A673 (cell line): Measurements from ENCODE around the gene SLAMF8. TPM values are rescaled to one million over a fixed set of nuclear protein-coding genes. Genes with fewer than 3 reads are reported as not detected.

Source experiments
- BruUV-seq: library from RNA; stranded (reverse); fragments of 400-500 nt; replicated peaks from 2 replicates; lab custom pipeline; 2021; lab: Mats Ljungman, UMichigan
- CTCF ChIA-PET: fragments of 300-600 bp; sonication (Branson Sonifier 250); formaldehyde crosslinking; loops from one replicate; lab custom pipeline; 2022; ENCODE audit warnings: antibody characterized with exemption; lab: Charles Lee
- POLR2A ChIA-PET: fragments of 300-600 bp; sonication (Branson Sonifier 250); formaldehyde crosslinking; loops from one replicate; lab custom pipeline; 2022; ENCODE audit warnings: antibody characterized with exemption; ENCODE audit not compliant: low non-redundant PET; lab: Charles Lee
- DNase-seq: peaks from one replicate; pipeline ENCODE4 v3.0.0-alpha.2; 2015; ENCODE audit warnings: low spot score
- H3K27ac ChIP-seq: fragments of 200-600 bp; sonication (generic); 2 replicates; pipeline ENCODE4 v1.5.1; 2016; ENCODE audit warnings: mixed run types, low read depth, mild to moderate bottlenecking, mixed read lengths, antibody characterized with exemption, low read length; ENCODE audit not compliant: poor library complexity, severe bottlenecking
- H3K27me3 ChIP-seq: fragments of 200-600 bp; sonication (generic); replicated peaks from 2 replicates; pipeline ENCODE4 v1.6.1; 2017; ENCODE audit warnings: mixed run types, low read depth, mild to moderate bottlenecking, mixed read lengths, antibody characterized with exemption, low read length; ENCODE audit not compliant: insufficient read depth, poor library complexity
- H3K36me3 ChIP-seq: fragments of 200-600 bp; sonication (generic); 2 replicates; pipeline ENCODE4 v1.6.1; 2016; ENCODE audit warnings: mixed run types, mild to moderate bottlenecking, mixed read lengths, antibody characterized with exemption, low read length; ENCODE audit not compliant: insufficient read depth, poor library complexity, severe bottlenecking
- H3K4me1 ChIP-seq: fragments of 200-600 bp; sonication (generic); 2 replicates; pipeline ENCODE4 v1.6.1; 2017; ENCODE audit warnings: mixed run types, mild to moderate bottlenecking, mixed read lengths, antibody characterized with exemption, low read length; ENCODE audit not compliant: insufficient read depth, poor library complexity, severe bottlenecking
- H3K4me3 ChIP-seq: fragments of 200-600 bp; sonication (generic); 2 replicates; pipeline ENCODE4 v1.5.1; 2016; ENCODE audit warnings: low read depth, mixed run types, mild to moderate bottlenecking, mixed read lengths, low read length; ENCODE audit not compliant: poor library complexity, severe bottlenecking
- H3K9me3 ChIP-seq: fragments of 200-600 bp; sonication (generic); 2 replicates; pipeline ENCODE4 v1.6.1; 2016; ENCODE audit warnings: mixed run types, low read depth, mild to moderate bottlenecking, mixed read lengths, antibody characterized with exemption, low read length; ENCODE audit not compliant: poor library complexity, severe bottlenecking
- EZH2 ChIP-seq: fragments of 200-600 bp; sonication (generic); IDR thresholded peaks from 2 replicates; pipeline ENCODE4 v1.6.1; 2017; ENCODE audit warnings: borderline replicate concordance, low read depth, mild to moderate bottlenecking, mixed read lengths, antibody characterized with exemption, low read length; ENCODE audit not compliant: poor library complexity, severe bottlenecking
- intact Hi-C: fragments of 100-400 bp; cut with micrococcal nuclease; formaldehyde crosslinking; loops from one replicate; pipeline ENCODE4 v1.10.0; 2022; ENCODE audit not compliant: unreplicated experiment
- total RNA-seq: library from RNA; stranded (reverse); gene quantifications from 2 replicates; pipeline ENCODE4 v1.2.3, GENCODE V29; 2021
- TF ChIP-seq, protein P1 (sequence below): fragments of 300-800, 200-600 bp; sonication (generic); conservative IDR thresholded peaks from 2 replicates; pipeline ENCODE4 v1.5.1; 2017; ENCODE audit warnings: low read depth, mild to moderate bottlenecking, antibody characterized with exemption, low read length, moderate library complexity, mixed read lengths

The SLAMF8 gene
- total RNA-seq, 1 experiment from 2014 or later, result not detected

DNA sequence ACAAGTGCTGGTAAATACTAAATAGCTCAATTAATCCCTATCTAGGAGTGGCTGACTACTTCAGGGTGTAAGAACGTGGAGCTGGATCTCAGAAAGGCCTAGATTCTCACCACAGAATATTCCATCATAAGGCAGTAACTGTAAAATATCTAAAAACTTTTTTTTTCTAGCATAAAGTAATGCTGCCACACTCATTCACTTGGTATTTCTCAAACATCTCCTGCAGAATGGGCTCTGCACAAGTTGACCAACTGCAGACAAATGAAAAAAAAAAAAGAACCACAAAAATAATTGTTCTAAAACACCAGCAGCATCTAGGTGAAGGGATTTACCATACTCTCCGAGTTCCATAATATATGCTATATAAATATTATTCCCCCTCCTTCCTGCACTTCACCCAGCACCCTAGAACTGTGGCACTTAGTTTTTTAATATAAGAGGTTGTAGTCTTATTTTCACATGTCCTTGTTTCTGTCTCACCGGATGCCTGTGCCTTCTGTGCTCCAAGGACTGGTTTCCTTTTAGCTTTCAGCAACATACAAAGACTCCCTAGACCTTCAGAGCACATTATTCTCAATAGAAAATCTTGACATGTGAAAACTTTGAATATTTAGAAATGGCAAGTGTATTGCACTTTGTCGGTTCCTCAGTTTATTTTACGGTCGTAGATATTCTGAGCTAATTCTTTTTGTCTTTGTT is 26.9 kb downstream of the SLAMF8 start:
- no peak overlapping the region for H3K27ac ChIP-seq
- no peaks in the 10 kb centered on the region for H3K27me3 ChIP-seq
- no peaks in the 10 kb centered on the region for H3K36me3 ChIP-seq
- DNase-seq, result no peak
- peaks cover 9% of the 10 kb centered on the region for H3K4me1 ChIP-seq
- ChIA-PET CTCF (no interaction called here), POLR2A (no interaction called here)
- intact Hi-C loops, result no loop called here
- H3K9me3 ChIP-seq, result no peaks in the 10 kb centered on the region
- H3K4me3 ChIP-seq, result peak overlapping the region; percentile 60
- TSS peak; percentile 41 for BruUV-seq
- TF ChIP-seq, protein P1, sequence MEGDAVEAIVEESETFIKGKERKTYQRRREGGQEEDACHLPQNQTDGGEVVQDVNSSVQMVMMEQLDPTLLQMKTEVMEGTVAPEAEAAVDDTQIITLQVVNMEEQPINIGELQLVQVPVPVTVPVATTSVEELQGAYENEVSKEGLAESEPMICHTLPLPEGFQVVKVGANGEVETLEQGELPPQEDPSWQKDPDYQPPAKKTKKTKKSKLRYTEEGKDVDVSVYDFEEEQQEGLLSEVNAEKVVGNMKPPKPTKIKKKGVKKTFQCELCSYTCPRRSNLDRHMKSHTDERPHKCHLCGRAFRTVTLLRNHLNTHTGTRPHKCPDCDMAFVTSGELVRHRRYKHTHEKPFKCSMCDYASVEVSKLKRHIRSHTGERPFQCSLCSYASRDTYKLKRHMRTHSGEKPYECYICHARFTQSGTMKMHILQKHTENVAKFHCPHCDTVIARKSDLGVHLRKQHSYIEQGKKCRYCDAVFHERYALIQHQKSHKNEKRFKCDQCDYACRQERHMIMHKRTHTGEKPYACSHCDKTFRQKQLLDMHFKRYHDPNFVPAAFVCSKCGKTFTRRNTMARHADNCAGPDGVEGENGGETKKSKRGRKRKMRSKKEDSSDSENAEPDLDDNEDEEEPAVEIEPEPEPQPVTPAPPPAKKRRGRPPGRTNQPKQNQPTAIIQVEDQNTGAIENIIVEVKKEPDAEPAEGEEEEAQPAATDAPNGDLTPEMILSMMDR, result no peak
- no peak for TF ChIP-seq EZH2

DNA sequence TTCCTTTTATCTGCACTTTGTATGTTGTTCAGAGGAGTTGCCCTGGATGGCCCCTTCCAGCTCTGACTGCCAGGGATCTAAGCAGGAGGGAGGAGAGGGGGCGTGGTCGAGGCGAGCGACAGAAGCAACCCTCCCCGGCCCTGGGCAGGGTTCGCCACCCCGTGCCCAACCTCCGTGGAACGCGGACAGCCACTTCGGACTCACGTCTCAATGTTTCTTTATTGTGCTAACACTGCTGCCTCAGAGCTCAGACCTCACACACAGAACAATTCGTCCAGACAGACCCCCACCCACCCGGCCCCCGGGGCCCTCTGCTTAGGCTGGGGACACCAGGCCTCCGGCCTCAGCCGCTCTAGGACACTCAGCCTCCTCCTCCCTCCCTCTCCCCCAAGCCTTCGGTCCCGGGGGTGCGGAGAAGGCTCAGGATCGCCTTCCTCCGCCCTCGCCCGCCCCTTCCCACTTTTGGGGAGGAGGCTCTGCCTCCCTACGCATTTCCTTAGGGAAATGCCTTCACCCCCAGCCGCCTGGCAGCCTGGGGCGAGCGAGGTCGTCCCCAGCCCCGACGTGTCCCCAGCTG is 27.5 kb downstream of the SLAMF8 start:
- ChIA-PET POLR2A (no interaction called here), CTCF (no interaction called here)
- no peaks in the 10 kb centered on the region for H3K27me3 ChIP-seq
- peaks cover 9% of the 10 kb centered on the region for H3K4me1 ChIP-seq
- DNase-seq, result peak; percentile 53
- no TSS peak for BruUV-seq
- TF ChIP-seq EZH2, result no peak
- TF ChIP-seq, protein P1, result no peak
- H3K36me3 ChIP-seq, result no peaks in the 10 kb centered on the region
- intact Hi-C loops, result no loop called here
- H3K4me3 ChIP-seq, result peak overlapping the region; percentile 60
- H3K9me3 ChIP-seq, result no peaks in the 10 kb centered on the region
- peak overlapping the region; percentile 74 for H3K27ac ChIP-seq

DNA sequence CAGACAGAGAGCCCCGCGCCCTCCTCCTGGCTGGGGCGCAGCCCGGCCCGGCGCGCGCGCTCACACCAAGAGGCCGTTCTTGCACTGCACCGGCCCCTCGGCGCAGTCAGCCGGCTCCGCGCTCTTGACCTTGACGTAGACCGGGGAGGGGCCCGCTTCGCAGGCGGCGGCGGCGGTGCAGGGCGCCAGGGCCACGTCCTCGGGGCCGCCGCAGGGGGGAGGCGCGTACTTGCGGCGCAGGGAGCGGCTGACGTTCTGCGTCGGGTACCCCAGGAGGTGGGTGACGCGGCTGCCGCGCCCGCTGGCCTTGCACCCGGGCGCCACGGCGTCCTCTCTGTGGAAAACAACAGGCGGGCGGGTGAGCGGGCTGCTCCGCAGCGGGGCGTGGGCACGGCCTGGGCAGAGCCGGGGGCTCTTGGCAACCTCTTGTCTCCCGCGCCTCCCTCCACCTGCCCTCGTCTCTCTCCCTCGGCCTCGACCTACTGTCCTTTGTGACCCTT is 28.1 kb downstream of the SLAMF8 start:
- ChIA-PET CTCF (no interaction called here), POLR2A (no interaction called here)

More for the DNA sequence above, 28.1 kb downstream of the SLAMF8 start:
- Histone ChIP-seq H3K36me3 (no peaks in the 10 kb centered on the region), H3K27me3 (no peaks in the 10 kb centered on the region), H3K27ac (peak overlapping the region; percentile 74), H3K4me3 (peak overlapping the region; percentile 60), H3K9me3 (no peaks in the 10 kb centered on the region), H3K4me1 (peaks cover 9% of the 10 kb centered on the region)
- DNase-seq, result peak; percentile 75
- intact Hi-C loops, result no loop called here
- TF ChIP-seq, protein P1, result no peak
- no peak for TF ChIP-seq EZH2
- no TSS peak for BruUV-seq
